IPS-NIHi7 (cell line): ENCODE results near the gene COL24A1.

ENCODE experiments used
- DNase-seq: peaks from one replicate; pipeline ENCODE4 v3.0.0; 2012; ENCODE audit warnings: mixed read lengths; ENCODE audit errors: extremely low spot score

COL24A1 gene

GRCh38 chr1:86156566-86157455 is at the start of gene COL24A1:
COL24A1 (minus strand) TSS chr1:86156772; CDS start chr1:86156396, 376 bp downstream.
- peak; percentile 85 for DNase-seq

DNA sequence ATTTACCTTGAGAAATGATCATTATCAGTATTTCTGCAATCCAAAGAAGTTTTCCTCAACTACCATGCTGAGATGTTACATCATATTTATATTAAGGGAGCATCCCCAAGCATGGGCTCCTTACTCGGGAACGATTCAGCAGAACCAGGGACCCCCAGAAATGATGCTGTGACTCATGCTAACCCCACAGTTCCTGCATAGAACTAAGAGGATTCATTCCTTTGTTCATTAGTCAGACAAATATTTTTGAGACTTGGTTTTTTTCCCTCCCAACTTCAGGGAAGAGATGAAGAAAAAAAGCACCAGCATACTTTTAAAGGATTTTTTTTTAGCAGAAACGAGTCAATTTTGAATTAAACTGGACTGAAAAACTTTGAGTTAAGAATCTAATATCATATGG is 49.2 kb upstream of the COL24A1 start:
- DNase-seq: no peak

DNA sequence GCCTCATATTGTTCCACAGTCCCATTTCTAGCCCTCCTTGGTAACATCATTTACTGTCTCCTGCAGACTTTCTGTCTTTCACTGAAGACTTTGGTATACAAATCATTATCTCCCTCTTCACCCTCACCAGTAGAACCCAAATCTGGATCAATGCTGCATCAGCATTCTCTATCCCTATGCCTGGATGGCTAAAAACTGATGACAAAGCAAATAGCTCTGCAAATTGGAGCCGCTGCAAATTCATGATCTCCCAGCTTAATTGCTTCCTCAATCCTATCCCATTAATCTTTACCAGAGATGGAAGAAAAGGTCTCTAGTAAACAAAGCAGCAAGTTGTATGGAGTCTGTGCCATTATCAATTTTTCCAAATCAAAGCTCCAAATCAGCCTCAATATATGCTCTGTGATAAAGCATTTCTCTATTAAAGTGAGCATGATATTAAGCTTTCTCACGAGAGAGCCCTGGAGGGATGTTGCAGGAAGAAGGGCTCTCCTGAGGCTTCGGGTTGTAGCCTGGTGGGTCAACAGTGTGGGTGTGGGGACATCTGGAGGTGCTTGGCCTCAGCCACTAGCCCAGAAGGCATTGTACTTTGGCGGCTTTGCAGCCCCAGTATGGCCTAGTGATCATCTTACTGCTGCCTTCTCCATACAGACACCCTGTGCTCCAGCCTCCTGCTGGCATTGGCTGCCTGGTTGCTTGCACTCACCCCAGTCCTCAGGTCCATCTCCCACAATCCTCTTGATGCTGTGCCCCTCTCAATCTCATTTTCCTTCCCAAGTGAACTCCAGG is 46.2 kb upstream of the COL24A1 start:
- DNase-seq: no peak

- no peak for DNase-seq
These were observed 44.7 kb upstream of the COL24A1 start for GRCh38 chr1:86201311-86201710.

DNA sequence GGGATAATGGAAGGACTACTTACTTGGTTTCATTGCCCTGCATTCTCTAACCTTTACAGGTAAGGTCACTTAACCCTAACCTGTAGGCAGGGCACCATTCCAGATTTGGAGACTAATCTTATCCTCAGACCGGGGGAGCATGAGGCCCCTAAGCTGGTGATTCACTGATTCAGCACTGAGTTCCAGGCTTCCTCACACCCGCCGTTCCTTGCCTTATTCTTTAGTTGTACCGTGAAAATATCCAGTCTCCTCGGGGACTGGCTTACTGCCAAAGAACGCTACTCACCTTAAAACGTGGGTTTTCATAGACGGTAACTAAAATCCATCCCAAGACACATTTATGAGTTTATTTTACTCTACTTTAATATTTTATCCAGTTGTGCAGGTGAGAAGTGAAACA is 44.3 kb upstream of the COL24A1 start:
- no peak for DNase-seq

GRCh38 chr1:86197206-86197855 is 40.8 kb upstream of the COL24A1 start:
- no peak for DNase-seq

DNA sequence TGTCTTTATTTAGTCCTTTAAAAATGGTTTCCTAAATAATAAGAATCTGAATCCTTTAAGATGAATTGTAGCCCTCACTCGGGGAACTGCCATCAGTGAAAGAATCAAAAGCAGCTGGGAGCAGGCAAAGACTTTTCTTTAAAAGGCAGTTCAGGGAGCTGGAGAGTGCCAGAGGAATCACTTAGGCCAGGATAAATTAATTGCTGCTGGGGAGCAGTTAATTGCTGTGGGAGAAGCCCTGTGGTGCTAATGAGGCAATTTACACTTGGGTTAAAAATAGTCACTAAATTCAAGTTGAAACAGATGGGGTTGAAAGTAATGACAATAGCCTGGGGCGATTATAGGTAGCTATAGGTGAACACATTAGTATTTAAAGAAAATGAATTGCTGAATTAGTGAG is 38.7 kb upstream of the COL24A1 start:
- no peak for DNase-seq

GRCh38 chr1:86194491-86195034 is 38.0 kb upstream of the COL24A1 start:
- no peak for DNase-seq

DNA sequence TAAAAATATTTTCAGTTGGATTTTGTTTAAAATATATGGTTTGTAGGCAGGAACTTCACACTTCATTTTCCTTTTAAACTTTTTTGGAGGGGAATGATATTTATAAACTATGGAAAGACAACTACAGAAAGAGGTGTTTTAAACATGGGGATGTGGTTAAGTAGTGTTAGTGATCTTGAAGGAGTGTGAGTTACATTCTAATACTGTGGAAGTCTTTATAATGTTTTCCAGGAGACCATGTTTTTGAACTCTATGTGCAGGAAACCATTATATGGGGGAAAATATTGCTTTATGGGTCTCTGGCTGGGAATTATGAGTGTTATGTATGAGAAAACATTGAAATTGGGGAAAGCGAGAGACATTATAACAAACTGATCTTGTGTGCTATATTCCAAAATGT is 35.8 kb upstream of the COL24A1 start:
- DNase-seq: no peak

GRCh38 chr1:86191958-86192357 is 35.4 kb upstream of the COL24A1 start:
- no peak for DNase-seq

DNA sequence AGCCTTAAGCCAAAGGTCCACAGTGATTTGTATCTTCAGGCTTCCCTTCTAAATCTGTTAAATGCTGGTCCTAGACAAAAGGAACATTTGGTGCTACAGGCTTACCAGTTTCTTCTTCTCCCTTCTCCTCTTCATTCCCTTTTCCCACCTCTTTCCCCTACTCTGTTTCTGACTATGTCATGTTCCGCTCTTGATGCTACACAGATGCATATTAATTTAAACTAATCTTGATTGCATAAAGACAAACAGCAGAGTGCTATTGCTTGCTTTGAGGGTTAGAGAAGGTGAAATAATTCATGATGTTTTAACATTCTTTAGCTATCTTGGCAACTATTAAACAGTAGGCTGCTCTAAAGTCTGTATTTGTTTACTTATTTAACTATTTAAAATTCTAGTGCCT is 34.3 kb upstream of the COL24A1 start:
- no peak for DNase-seq

- DNase-seq: no peak
These were observed 27.9 kb upstream of the COL24A1 start for GRCh38 chr1:86184426-86184825.

DNA sequence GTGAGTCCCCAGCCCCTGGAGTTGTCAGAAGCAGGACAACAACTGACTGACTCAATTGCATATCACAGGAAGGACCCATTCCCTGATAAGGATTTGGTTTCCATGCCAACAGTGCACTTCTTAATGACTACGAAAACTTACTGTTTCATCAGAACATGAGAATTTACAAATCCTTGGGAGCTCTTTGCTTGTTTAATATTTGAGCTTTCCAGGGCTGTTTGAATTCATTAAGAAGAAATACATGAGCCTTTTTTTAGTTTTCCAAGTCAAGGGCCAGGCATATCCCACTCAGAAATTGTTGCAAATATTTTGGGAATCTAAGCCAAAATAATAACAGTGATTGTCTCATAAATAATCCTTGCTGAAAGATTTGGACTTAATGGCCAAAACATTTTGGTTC is 27.2 kb upstream of the COL24A1 start:
- no peak for DNase-seq

DNA sequence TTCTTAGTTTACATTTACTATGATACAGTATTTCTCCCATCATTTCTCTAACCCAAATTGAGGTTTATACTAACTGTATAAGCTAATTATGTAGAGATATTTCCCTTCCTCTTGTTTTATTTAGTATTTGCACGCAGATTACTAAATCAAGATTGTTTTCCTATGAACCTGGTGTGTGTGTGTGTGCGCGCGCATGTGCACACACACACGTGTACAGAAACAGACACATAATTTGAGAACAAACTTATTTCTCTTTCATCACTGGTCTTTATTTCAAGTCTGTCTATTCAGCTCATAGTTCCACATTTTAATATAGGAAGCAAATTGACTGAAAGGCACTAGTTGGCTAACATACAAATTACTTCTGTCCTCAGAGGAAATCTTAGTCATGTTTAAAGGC is 19.7 kb upstream of the COL24A1 start:
- DNase-seq: no peak

DNA sequence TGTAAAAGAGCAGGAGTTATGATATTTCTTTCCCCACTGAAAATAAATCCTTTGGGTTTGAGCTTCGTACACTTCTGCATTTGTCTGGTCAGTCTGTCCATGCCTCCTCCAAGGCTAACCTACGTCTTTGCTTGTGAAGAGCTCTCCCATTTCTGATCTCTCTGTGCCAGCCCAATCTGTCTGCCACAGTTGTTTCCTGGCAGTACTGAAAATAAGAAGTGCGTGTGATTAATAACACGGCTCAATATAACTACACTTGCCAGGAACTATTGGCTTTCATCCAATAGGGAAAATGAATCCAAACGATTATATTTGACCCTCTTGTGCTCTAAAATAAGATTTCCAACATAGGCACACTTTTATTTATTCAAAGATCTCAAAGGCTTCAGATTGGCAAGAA is 19.2 kb upstream of the COL24A1 start:
- DNase-seq: no peak

GRCh38 chr1:86169625-86170024 is 13.1 kb upstream of the COL24A1 start:
- DNase-seq: no peak

DNA sequence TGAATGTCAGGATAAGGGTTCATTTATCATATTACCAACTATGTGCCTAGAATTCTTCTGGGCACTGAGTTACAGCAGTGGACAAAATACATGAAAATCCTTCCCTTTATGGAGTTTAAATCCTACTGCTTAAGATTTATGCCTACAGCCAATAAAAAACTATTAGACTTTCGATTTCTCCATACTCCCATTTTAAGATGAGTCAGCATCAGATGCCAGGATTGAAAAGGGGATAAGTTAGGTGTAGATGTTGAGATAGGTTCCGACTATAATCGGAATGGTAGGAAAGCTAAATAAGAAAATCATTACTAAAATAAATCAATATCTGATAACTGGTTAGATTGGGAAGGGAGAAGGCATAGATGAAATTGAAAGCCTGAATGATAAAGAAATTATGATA is 3.2 kb upstream of the COL24A1 start:
- no peak for DNase-seq

DNA sequence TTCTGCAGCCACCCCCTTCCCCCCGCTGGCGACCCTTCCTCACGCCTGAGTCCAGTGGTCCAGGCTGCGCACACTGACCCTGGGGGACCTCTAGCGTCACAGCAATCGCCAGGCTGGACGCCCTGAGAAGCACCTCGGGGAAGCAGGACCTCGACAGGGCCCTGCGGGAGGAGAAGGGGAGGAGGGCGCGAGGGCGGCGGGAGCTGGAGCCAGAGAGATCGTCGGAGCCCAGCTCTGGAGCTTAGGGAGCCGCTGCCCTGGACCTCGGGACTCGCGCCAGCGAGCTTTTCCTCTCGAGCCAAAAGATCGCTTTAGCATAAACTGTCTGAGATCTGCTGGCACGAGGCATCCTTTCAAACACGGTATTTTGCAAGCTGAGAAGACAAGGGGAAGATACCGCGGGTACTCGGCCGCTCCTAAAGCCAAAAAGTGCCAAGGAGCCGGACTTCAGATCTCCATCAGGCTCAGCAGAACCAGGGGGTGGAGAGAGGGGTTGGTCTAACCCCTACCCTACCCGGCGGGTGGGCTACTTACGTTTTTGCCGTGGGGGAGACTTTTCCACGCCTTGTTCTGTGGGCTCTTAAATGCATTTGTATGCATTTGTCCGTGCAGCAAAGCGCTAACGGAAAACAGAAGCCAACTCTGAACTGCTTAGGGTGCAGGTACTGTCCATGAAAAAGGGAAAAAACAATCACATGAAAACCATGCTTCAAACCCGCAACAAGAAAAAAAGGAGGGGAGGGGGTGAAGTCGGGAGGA is 586 bp downstream of the COL24A1 start:
- DNase-seq: peak; percentile 49

GRCh38 chr1:86155051-86155806 is 1.3 kb downstream of the COL24A1 start:
- DNase-seq: peak; percentile 44

- peak; percentile 61 for DNase-seq
These were observed 2.0 kb downstream of the COL24A1 start for GRCh38 chr1:86154571-86155050.
